H1 (cell line): Measurements from ENCODE around the gene ZNF804B. TPM values are rescaled to one million over a fixed set of nuclear protein-coding genes. Genes with fewer than 3 reads are reported as not detected.

ENCODE experiments used
- CTCF ChIA-PET: fragments of 300-600 bp; sonication (Branson Sonifier 250); formaldehyde crosslinking; loops from one replicate; lab custom pipeline; 2021; ENCODE audit not compliant: partially characterized antibody; lab: Charles Lee
- POLR2A ChIA-PET: fragments of 300-600 bp; sonication (Branson Sonifier 250); formaldehyde crosslinking; loops from one replicate; lab custom pipeline; 2021; ENCODE audit warnings: inconsistent platforms; ENCODE audit not compliant: partially characterized antibody; lab: Charles Lee
- DNase-seq, 2 experiments: peaks; one replicate each; pipeline versions ENCODE4 v3.0.0 to v3.0.0-alpha.2; 2010 to 2022; ENCODE audit warnings: low spot score in 2 of 2, low read depth in 1 of 2, mixed read lengths in 1 of 2
- FAIRE-seq: peaks from 2 replicates; lab custom pipeline; 2011; peaks lifted over from hg19 to GRCh38; lab: Jason Lieb, UNC
- H2AFZ ChIP-seq: 2 replicates; pipeline ENCODE4 v1.8.1; 2012; ENCODE audit warnings: low read length, inconsistent platforms
- H2AK5ac ChIP-seq: 2 replicates; pipeline ENCODE4 v1.6.1; 2013; ENCODE audit warnings: low read depth, low read length
- H2BK120ac ChIP-seq: replicated peaks from 2 replicates; pipeline ENCODE3; 2013; ENCODE audit warnings: low read depth, low read length, inconsistent platforms
- H2BK12ac ChIP-seq: 2 replicates; pipeline ENCODE4 v1.6.1; 2013; ENCODE audit warnings: low read depth, low read length
- H2BK15ac ChIP-seq: 2 replicates; pipeline ENCODE4 v1.6.1; 2013; ENCODE audit warnings: low read length
- H2BK20ac ChIP-seq: 2 replicates; pipeline ENCODE4 v1.6.1; 2013; ENCODE audit warnings: low read length
- H2BK5ac ChIP-seq: 2 replicates; pipeline ENCODE4 v1.6.1; 2013; ENCODE audit warnings: low read depth, low read length
- H3K14ac ChIP-seq: 2 replicates; pipeline ENCODE4 v1.6.1; 2013; ENCODE audit warnings: inconsistent platforms; ENCODE audit not compliant: insufficient read length
- H3K18ac ChIP-seq: 2 replicates; pipeline ENCODE4 v1.6.1; 2013; ENCODE audit warnings: low read length; ENCODE audit errors: extremely low read depth
- H3K23ac ChIP-seq: 2 replicates; pipeline ENCODE4 v1.6.1; 2013; ENCODE audit warnings: inconsistent platforms; ENCODE audit not compliant: insufficient read length
- H3K23me2 ChIP-seq: 2 replicates; pipeline ENCODE4 v1.6.1; 2013; ENCODE audit warnings: low read depth, low read length
- H3K27ac ChIP-seq: 2 replicates; pipeline ENCODE4 v1.6.1; 2011; ENCODE audit warnings: low read depth, low read length, inconsistent platforms
- H3K27me3 ChIP-seq, 4 experiments: replicated peaks in 1 of 4; 1 replicate in 1 of 4; 2 replicates in 3 of 4; pipeline versions ENCODE4 v1.6.1 to v1.8.1; 2011 to 2013; ENCODE audit warnings: low read length in 3 of 4, mild to moderate bottlenecking in 3 of 4, inconsistent platforms in 2 of 4, mixed read lengths in 2 of 4, moderate library complexity in 1 of 4; ENCODE audit not compliant: control insufficient read depth in 3 of 4, insufficient read depth in 3 of 4; ENCODE audit errors: extremely low read depth in 1 of 4
- H3K36me3 ChIP-seq, 4 experiments: 2 replicates each; pipeline versions ENCODE4 v1.6.1 to v1.8.1; 2011 to 2013; ENCODE audit warnings: mild to moderate bottlenecking in 4 of 4, low read length in 3 of 4, moderate library complexity in 2 of 4, control low read depth in 1 of 4, inconsistent platforms in 1 of 4; ENCODE audit not compliant: insufficient read depth in 4 of 4, control insufficient read depth in 2 of 4
- H3K4ac ChIP-seq: replicated peaks from 2 replicates; pipeline ENCODE3; 2013; ENCODE audit warnings: low read length, low read depth, mixed read lengths, inconsistent platforms; ENCODE audit not compliant: insufficient read length
- H3K4me1 ChIP-seq, 4 experiments: replicated peaks in 1 of 4; 1 replicate in 1 of 4; 2 replicates in 3 of 4; pipeline versions ENCODE4 v1.6.1 to v1.8.1; 2011 to 2013; ENCODE audit warnings: low read length in 3 of 4, inconsistent platforms in 2 of 4, mixed read lengths in 1 of 4; ENCODE audit not compliant: insufficient read depth in 4 of 4, control insufficient read depth in 3 of 4
- H3K4me2 ChIP-seq, 2 experiments: 2 replicates each; pipeline versions ENCODE4 v1.6.1 to v1.8.1; 2011 to 2013; ENCODE audit warnings: low read depth in 2 of 2, low read length in 2 of 2, control low read depth in 1 of 2, inconsistent platforms in 1 of 2, mild to moderate bottlenecking in 1 of 2; ENCODE audit not compliant: insufficient read depth in 1 of 2
- H3K4me3 ChIP-seq, 4 experiments: fragments of 200-600, 300-600 bp in 1 of 4; sonication (generic), shearing (Covaris generic), sonication (Bioruptor Twin) in 1 of 4; 2 replicates each; pipeline versions ENCODE4 v1.5.1 to v1.8.1; 2011 to 2016; ENCODE audit warnings: low read length in 4 of 4, low read depth in 3 of 4, control low read depth in 2 of 4, inconsistent platforms in 2 of 4, mild to moderate bottlenecking in 2 of 4, mixed read lengths in 1 of 4, moderate library complexity in 1 of 4; ENCODE audit not compliant: insufficient read depth in 2 of 4; ENCODE audit errors: extremely low read depth in 1 of 4
- H3K56ac ChIP-seq: replicated peaks from 2 replicates; pipeline ENCODE3; 2013; ENCODE audit warnings: low read depth, mild to moderate bottlenecking, mixed read lengths, low read length, inconsistent platforms; ENCODE audit not compliant: insufficient read length
- H3K79me1 ChIP-seq: 2 replicates; pipeline ENCODE4 v1.6.1; 2013; ENCODE audit warnings: low read depth, low read length, control low read depth
- H3K79me2 ChIP-seq, 2 experiments: 2 replicates each; pipeline versions ENCODE4 v1.6.1 to v1.8.1; 2012 to 2013; ENCODE audit warnings: low read length in 2 of 2, mild to moderate bottlenecking in 2 of 2, inconsistent platforms in 1 of 2; ENCODE audit not compliant: insufficient read depth in 2 of 2, control insufficient read depth in 1 of 2
- H3K9ac ChIP-seq, 4 experiments: replicated peaks in 1 of 4; 1 replicate in 1 of 4; 2 replicates in 3 of 4; pipeline versions ENCODE4 v1.6.1 to v1.8.1; 2011 to 2013; ENCODE audit warnings: low read depth in 3 of 4, low read length in 3 of 4, control low read depth in 2 of 4, mild to moderate bottlenecking in 2 of 4, moderate library complexity in 2 of 4, inconsistent platforms in 1 of 4; ENCODE audit errors: extremely low read depth in 1 of 4
- H3K9me3 ChIP-seq, 2 experiments: 2 replicates each; pipeline versions ENCODE4 v1.6.1 to v1.8.1; 2012 to 2013; ENCODE audit warnings: mild to moderate bottlenecking in 2 of 2, moderate library complexity in 2 of 2, control low read depth in 1 of 2, inconsistent platforms in 1 of 2, low read depth in 1 of 2, low read length in 1 of 2, mixed read lengths in 1 of 2; ENCODE audit not compliant: insufficient read depth in 2 of 2
- H4K20me1 ChIP-seq, 2 experiments: replicated peaks in 1 of 2; 2 replicates each; pipeline versions ENCODE3 to v1.8.1; 2011 to 2013; ENCODE audit warnings: inconsistent platforms in 2 of 2, low read length in 2 of 2, mild to moderate bottlenecking in 1 of 2; ENCODE audit not compliant: insufficient read depth in 2 of 2, control insufficient read depth in 1 of 2
- H4K5ac ChIP-seq: 2 replicates; pipeline ENCODE4 v1.6.1; 2013; ENCODE audit warnings: low read length, low read depth, mixed read lengths, inconsistent platforms; ENCODE audit not compliant: insufficient read length
- H4K8ac ChIP-seq: 2 replicates; pipeline ENCODE4 v1.8.0; 2013; ENCODE audit warnings: mild to moderate bottlenecking, moderate library complexity, low read length, inconsistent platforms; ENCODE audit not compliant: insufficient read depth; ENCODE audit errors: extremely low read depth
- H4K91ac ChIP-seq: replicated peaks from 2 replicates; pipeline ENCODE3; 2013; ENCODE audit warnings: low read length, mixed read lengths, inconsistent platforms; ENCODE audit not compliant: insufficient read length
- BRCA1 ChIP-seq: IDR thresholded peaks from 2 replicates; pipeline ENCODE4 v1.6.1; 2012; ENCODE audit warnings: low read depth, low read length, improper control_type of control experiment
- GABPA ChIP-seq: IDR thresholded peaks from 2 replicates; pipeline ENCODE4 v1.6.1; 2011; ENCODE audit warnings: mild to moderate bottlenecking, low read length, moderate library complexity, borderline replicate concordance; ENCODE audit not compliant: insufficient read depth
- RNF2 ChIP-seq: fragments of 200-900, 300-1000 bp; sonication (generic); IDR thresholded peaks from 2 replicates; pipeline ENCODE4 v1.7.1; 2016; ENCODE audit warnings: borderline replicate concordance, low read depth, mild to moderate bottlenecking, antibody characterized with exemption, low read length; ENCODE audit not compliant: poor library complexity, severe bottlenecking; ENCODE audit errors: missing control alignments
- SIRT6 ChIP-seq: IDR thresholded peaks from one replicate; pipeline ENCODE4 v1.7.1; 2012; ENCODE audit warnings: low read length, inconsistent platforms
- SP2 ChIP-seq: IDR thresholded peaks from 2 replicates; pipeline ENCODE4 v1.6.1; 2012; ENCODE audit warnings: mild to moderate bottlenecking, low read length, inconsistent platforms
- ZNF274 ChIP-seq: IDR thresholded peaks from 2 replicates; pipeline ENCODE4 v1.7.0; 2012; ENCODE audit warnings: low read length, borderline replicate concordance; ENCODE audit errors: extremely low read depth
- polyA plus RNA-seq, 7 experiments: library from polyadenylated mRNA; depleted of rRNA in 3 of 7; stranded (reverse) in 5 of 7; unstranded in 2 of 7; fragments of >200 nt in 5 of 7; fragments of 200-250 nt in 2 of 7; gene quantifications; 1 replicate in 5 of 7; 2 replicates in 1 of 7; 4 replicates in 1 of 7; pipeline versions ENCODE4 v1.2.1 to v1.2.3, GENCODE V29; 2011 to 2013; ENCODE audit warnings: missing spikeins in 2 of 7, mixed read lengths in 2 of 7
- total RNA-seq: library from RNA; stranded (reverse); fragmentation: NEBNext Ultra II Directional; extraction: Animal tissue kit (Norgen Biotek cat#: 25700); gene quantifications from 2 replicates; pipeline ENCODE4 v1.2.1, GENCODE V29; 2021
- TF ChIP-seq, protein P1 (sequence below): IDR thresholded peaks from 2 replicates; pipeline ENCODE4 v1.6.1; 2012; ENCODE audit warnings: inconsistent platforms
- TF ChIP-seq, protein P2 (sequence below): IDR thresholded peaks from 2 replicates; pipeline ENCODE4 v1.6.1; 2011; ENCODE audit warnings: low read depth, mild to moderate bottlenecking, low read length; ENCODE audit not compliant: insufficient read depth
- TF ChIP-seq, protein P3 (sequence below): IDR thresholded peaks from 2 replicates; pipeline ENCODE4 v1.6.1; 2012; ENCODE audit warnings: inconsistent platforms

The ZNF804B gene
- total and polyA plus RNA-seq, 2 of the 8 experiments (the other 6 are each of a cell fraction or from before 2014, with no cell fraction given) = not detected

DNA sequence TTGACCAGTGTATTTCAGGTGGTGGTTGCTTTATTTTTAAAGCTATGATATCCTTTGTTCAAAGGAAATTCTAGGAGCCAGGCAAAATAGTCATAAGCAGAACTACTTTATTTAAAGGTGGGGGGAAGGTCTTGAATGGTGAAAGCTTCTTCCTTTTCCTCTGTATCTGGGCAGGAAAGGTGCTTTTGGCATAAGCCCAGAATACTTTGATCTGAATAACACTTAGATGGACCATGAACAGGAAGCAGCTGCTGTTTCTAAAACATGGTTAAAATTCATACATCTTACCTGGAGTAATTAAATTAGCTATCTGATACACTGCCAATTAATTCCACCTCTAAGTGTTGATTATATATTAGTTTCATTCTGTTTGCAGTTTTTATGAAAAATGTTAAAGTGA is 13.3 kb downstream of the ZNF804B start:
- Histone ChIP-seq H3K14ac (no peak overlapping the region), H2AK5ac (no peak overlapping the region), H3K4me2 (no peak overlapping the region), H4K5ac (no peak overlapping the region), H2BK12ac (no peak overlapping the region), H3K4me3 (no peak overlapping the region), H3K9ac (no peak overlapping the region), H3K27me3 (no peaks in the 10 kb centered on the region), H2BK120ac (no peak overlapping the region)
- no peak for FAIRE-seq
- no peak for DNase-seq
- no peak for TF ChIP-seq RNF2
- TF ChIP-seq, protein P1, sequence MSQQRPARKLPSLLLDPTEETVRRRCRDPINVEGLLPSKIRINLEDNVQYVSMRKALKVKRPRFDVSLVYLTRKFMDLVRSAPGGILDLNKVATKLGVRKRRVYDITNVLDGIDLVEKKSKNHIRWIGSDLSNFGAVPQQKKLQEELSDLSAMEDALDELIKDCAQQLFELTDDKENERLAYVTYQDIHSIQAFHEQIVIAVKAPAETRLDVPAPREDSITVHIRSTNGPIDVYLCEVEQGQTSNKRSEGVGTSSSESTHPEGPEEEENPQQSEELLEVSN = no peak
- no peak for TF ChIP-seq BRCA1
- TF ChIP-seq GABPA = no peak
- TF ChIP-seq, protein P2, sequence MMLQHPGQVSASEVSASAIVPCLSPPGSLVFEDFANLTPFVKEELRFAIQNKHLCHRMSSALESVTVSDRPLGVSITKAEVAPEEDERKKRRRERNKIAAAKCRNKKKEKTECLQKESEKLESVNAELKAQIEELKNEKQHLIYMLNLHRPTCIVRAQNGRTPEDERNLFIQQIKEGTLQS = no peak
- no peak for TF ChIP-seq ZNF274
- TF ChIP-seq SIRT6 = no peak
- TF ChIP-seq SP2 = no peak
- TF ChIP-seq, protein P3, sequence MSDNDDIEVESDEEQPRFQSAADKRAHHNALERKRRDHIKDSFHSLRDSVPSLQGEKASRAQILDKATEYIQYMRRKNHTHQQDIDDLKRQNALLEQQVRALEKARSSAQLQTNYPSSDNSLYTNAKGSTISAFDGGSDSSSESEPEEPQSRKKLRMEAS = no peak
- TF ChIP-seq, all 59 proteins: peak for 0
- H3K79me1 ChIP-seq = no peaks in the 10 kb centered on the region
- no peak overlapping the region for H4K8ac ChIP-seq
- no peak overlapping the region for H4K91ac ChIP-seq
- H3K9me3 ChIP-seq = no peaks in the 10 kb centered on the region
- H3K23me2 ChIP-seq = no peaks in the 10 kb centered on the region
- no peak overlapping the region for H3K23ac ChIP-seq
- ChIA-PET CTCF (interaction anchor here (1.1 kb wide), 1 partner anchor 26 kb away, joined by 3 read pairs; no protein-coding TSS in a partner anchor), POLR2A (no interaction called here)
- H3K4ac ChIP-seq = no peak overlapping the region
- H2AFZ ChIP-seq = no peak overlapping the region
- no peak overlapping the region for H2BK15ac ChIP-seq
- H3K4me1 ChIP-seq = no peaks in the 10 kb centered on the region
- no peak overlapping the region for H2BK20ac ChIP-seq
- H3K18ac ChIP-seq = no peak overlapping the region
- no peaks in the 10 kb centered on the region for H3K36me3 ChIP-seq
- no peak overlapping the region for H3K27ac ChIP-seq
- H3K79me2 ChIP-seq = no peaks in the 10 kb centered on the region
- H3K56ac ChIP-seq = no peak overlapping the region
- H2BK5ac ChIP-seq = no peak overlapping the region
- H4K20me1 ChIP-seq = no peaks in the 10 kb centered on the region
